Measurements from ENCODE around the gene VPS9D1. TPM values are rescaled to one million over a fixed set of nuclear protein-coding genes. Genes with fewer than 3 reads are reported as not detected.

Gene VPS9D1
- total and polyA plus RNA-seq, 2 of the 4 experiments (the other 2 are of a cell fraction): 1.8 to 20.3 TPM

DNA sequence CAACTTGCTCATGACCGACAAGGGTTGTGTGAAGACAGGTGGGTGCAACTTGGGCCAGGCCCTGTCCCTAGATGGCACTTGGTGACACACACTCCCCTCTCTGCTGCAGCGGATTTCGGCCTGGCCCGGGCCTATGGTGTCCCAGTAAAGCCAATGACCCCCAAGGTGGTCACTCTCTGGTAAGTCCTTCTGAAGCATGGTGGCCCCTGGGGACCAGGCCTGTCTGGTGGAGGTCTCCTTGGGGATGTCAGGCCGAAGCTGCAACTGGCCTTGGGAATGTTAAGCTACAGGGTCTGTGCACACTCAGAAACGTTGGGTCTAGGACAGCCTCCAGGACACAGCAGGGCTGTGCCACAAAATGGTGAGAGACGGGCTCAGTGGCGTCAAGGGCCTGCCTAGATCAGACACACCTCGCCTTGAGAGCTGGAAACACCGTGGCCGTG lies 27.4 kb downstream of the VPS9D1 start:
- H3K36me3 ChIP-seq (ENCODE audit: control insufficient read depth, insufficient read depth, low read length): peaks cover 56% of the 10 kb centered on the region
- no peak overlapping the region for H4K5ac ChIP-seq (ENCODE audit: low read depth, low read length)
- H3K4me2 ChIP-seq (ENCODE audit: low read depth, low read length): no peak overlapping the region
- no peaks in the 10 kb centered on the region for H3K4me1 ChIP-seq (ENCODE audit: control insufficient read depth, insufficient read depth, low read length)
- peaks cover 15% of the 10 kb centered on the region; the same call in 1 of the 2 replicates for H4K20me1 ChIP-seq (ENCODE audit: insufficient read depth, low read length)
- H3K18ac ChIP-seq (ENCODE audit: low read depth, low read length): no peak overlapping the region
- intact Hi-C loops (cut with micrococcal nuclease): no loop called here
- peaks cover 2% of the 10 kb centered on the region; the same call in 1 of the 2 replicates for H3K9me1 ChIP-seq (ENCODE audit: insufficient read depth, low read length)
- H2BK15ac ChIP-seq (ENCODE audit: low read depth, low read length): no peak overlapping the region
- no peak overlapping the region for H3K4ac ChIP-seq (ENCODE audit: low read depth, low read length)
- no peak overlapping the region for H3K23ac ChIP-seq (ENCODE audit: low read depth, low read length)
- H2AK9ac ChIP-seq (replicated peaks; ENCODE audit: low read depth, low read length, poor library complexity): no peak overlapping the region
- CTCF ChIA-PET: no interaction called here
- H4K8ac ChIP-seq (ENCODE audit: low read depth in 2 of 2, low read length in 2 of 2): no peak overlapping the region
- no peaks in the 10 kb centered on the region for H3K9me3 ChIP-seq (ENCODE audit: control insufficient read depth, insufficient read depth, low read length)
- no peak overlapping the region for H3K14ac ChIP-seq (replicated peaks; ENCODE audit: low read depth, low read length)
- H2BK5ac ChIP-seq (ENCODE audit: low read depth, low read length, poor library complexity, severe bottlenecking): no peak overlapping the region
- WGBS, 2 experiments (ENCODE audit: extremely low coverage in 2 of 2, insufficient read length in 1 of 2): 79% methylated on average over 2 of the region's 11 CpGs; no CpG with 5 or more reads in 1 of the 2 experiments
- ATAC-seq (ENCODE audit: low read depth): no peak
- H2BK120ac ChIP-seq (ENCODE audit: low read depth, low read length): no peak overlapping the region
- no peak overlapping the region for H3K9ac ChIP-seq (ENCODE audit: low read depth, low read length)
- no peak overlapping the region for H2AFZ ChIP-seq (replicated peaks; ENCODE audit: low read length, poor library complexity)
- no peak overlapping the region for H2BK20ac ChIP-seq (ENCODE audit: low read depth, low read length)
- TF ChIP-seq, protein P1, sequence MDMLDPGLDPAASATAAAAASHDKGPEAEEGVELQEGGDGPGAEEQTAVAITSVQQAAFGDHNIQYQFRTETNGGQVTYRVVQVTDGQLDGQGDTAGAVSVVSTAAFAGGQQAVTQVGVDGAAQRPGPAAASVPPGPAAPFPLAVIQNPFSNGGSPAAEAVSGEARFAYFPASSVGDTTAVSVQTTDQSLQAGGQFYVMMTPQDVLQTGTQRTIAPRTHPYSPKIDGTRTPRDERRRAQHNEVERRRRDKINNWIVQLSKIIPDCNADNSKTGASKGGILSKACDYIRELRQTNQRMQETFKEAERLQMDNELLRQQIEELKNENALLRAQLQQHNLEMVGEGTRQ (IDR thresholded peaks at IDR 0.05; ENCODE audit: low read depth, low read length): no peak
- TF ChIP-seq SMC3 (IDR thresholded peaks at IDR 0.05; ENCODE audit: low read depth, low read length) (no peak), CHD1 (IDR thresholded peaks at IDR 0.05; ENCODE audit: low read depth, low read length) (no peak), MXI1 (IDR thresholded peaks at IDR 0.05; ENCODE audit: borderline replicate concordance, low read depth, low read length) (no peak), POLR2A (IDR thresholded peaks at IDR 0.05; ENCODE audit: low read depth, low read length) (no peak), CEBPB (IDR thresholded peaks at IDR 0.05; ENCODE audit: low read depth, low read length) (no peak), MAZ (IDR thresholded peaks at IDR 0.05; ENCODE audit: borderline replicate concordance, low read depth, low read length) (no peak), FOS (IDR thresholded peaks at IDR 0.05; ENCODE audit: low read depth, low read length) (no peak), BHLHE40 (IDR thresholded peaks at IDR 0.05; ENCODE audit: low read depth, low read length) (no peak), RAD21 (IDR thresholded peaks at IDR 0.05; ENCODE audit: low read length) (no peak), NFE2L2 (IDR thresholded peaks at IDR 0.05; ENCODE audit: low read depth, low read length) (no peak), RCOR1 (IDR thresholded peaks at IDR 0.05; ENCODE audit: insufficient replicate concordance, low read length) (no peak), RFX5 (IDR thresholded peaks at IDR 0.05; ENCODE audit: low read depth, low read length) (no peak), MAFK (IDR thresholded peaks at IDR 0.05; ENCODE audit: low read depth, low read length) (no peak)
- TF ChIP-seq, protein P2, sequence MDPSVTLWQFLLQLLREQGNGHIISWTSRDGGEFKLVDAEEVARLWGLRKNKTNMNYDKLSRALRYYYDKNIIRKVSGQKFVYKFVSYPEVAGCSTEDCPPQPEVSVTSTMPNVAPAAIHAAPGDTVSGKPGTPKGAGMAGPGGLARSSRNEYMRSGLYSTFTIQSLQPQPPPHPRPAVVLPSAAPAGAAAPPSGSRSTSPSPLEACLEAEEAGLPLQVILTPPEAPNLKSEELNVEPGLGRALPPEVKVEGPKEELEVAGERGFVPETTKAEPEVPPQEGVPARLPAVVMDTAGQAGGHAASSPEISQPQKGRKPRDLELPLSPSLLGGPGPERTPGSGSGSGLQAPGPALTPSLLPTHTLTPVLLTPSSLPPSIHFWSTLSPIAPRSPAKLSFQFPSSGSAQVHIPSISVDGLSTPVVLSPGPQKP (IDR thresholded peaks at IDR 0.05; ENCODE audit: borderline replicate concordance, low read depth, low read length): no peak
- TF ChIP-seq, protein P3, sequence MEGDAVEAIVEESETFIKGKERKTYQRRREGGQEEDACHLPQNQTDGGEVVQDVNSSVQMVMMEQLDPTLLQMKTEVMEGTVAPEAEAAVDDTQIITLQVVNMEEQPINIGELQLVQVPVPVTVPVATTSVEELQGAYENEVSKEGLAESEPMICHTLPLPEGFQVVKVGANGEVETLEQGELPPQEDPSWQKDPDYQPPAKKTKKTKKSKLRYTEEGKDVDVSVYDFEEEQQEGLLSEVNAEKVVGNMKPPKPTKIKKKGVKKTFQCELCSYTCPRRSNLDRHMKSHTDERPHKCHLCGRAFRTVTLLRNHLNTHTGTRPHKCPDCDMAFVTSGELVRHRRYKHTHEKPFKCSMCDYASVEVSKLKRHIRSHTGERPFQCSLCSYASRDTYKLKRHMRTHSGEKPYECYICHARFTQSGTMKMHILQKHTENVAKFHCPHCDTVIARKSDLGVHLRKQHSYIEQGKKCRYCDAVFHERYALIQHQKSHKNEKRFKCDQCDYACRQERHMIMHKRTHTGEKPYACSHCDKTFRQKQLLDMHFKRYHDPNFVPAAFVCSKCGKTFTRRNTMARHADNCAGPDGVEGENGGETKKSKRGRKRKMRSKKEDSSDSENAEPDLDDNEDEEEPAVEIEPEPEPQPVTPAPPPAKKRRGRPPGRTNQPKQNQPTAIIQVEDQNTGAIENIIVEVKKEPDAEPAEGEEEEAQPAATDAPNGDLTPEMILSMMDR (conservative IDR thresholded peaks at IDR 0.05; ENCODE audit: low read depth, low read length): no peak
- no TSS peak for BruUV-seq (replicated peaks)
- H3K79me1 ChIP-seq (ENCODE audit: low read depth in 1 of 2, low read length in 2 of 2): peaks cover 19 to 27% of the 10 kb centered on the region in 2 experiments
- no peaks in the 10 kb centered on the region for H3K27me3 ChIP-seq (ENCODE audit: control insufficient read depth, insufficient read depth, low read length)
- H4K91ac ChIP-seq (ENCODE audit: insufficient read depth, low read depth, low read length): no peak overlapping the region
- in situ Hi-C loops (cut with MboI; ENCODE audit: low sequenced_read_pairs): no loop called here
- dilution Hi-C loops (cut with HindIII; ENCODE audit: low sequenced_read_pairs, unreplicated experiment): no loop called here
- H3K4me3 ChIP-seq (ENCODE audit: insufficient read depth, low read depth, low read length): no peak overlapping the region
- H2AK5ac ChIP-seq (ENCODE audit: low read depth, low read length): no peak overlapping the region
- POLR2A ChIA-PET (ENCODE audit: unreplicated experiment): no interaction called here
- DNase-seq: no peak
- no peak overlapping the region for H3K56ac ChIP-seq (ENCODE audit: extremely low read depth, insufficient read depth, low read length)
- H3K27ac ChIP-seq (ENCODE audit: insufficient read depth, low read length): no peak overlapping the region

Data from IMR-90 (cell line).